ENCODE data around the gene SMOC1. TPM values are rescaled to one million over a fixed set of nuclear protein-coding genes. Genes with fewer than 3 reads are reported as not detected.

SMOC1 gene
- total RNA-seq, 1 experiment from 2014 or later = not detected

- no peak overlapping the region for H2AFZ ChIP-seq (ENCODE audit: low read length)
- no peaks in the 10 kb centered on the region for H3K79me2 ChIP-seq (ENCODE audit: low read length)
- H3K9me3 ChIP-seq (ENCODE audit: low read length) = no peaks in the 10 kb centered on the region
- BruUV-seq (replicated peaks) = no TSS peak
- TF ChIP-seq EZH2 (IDR thresholded peaks at IDR 0.05; ENCODE audit: low read length, unreplicated experiment) (no peak), EZH2phosphoT487 (IDR thresholded peaks at IDR 0.05; ENCODE audit: borderline replicate concordance, low read length) (no peak), CTCF (conservative IDR thresholded peaks at IDR 0.05; ENCODE audit: low read depth, low read length) (no peak)
- intact Hi-C loops (cut with micrococcal nuclease) = no loop called here
- no peak overlapping the region for H3K4me3 ChIP-seq (ENCODE audit: low read length)
- no peak overlapping the region for H3K27ac ChIP-seq (ENCODE audit: low read length)
- H3K9ac ChIP-seq (ENCODE audit: low read length) = no peak overlapping the region
- no peak for DNase-seq
- no peaks in the 10 kb centered on the region for H3F3A ChIP-seq (ENCODE audit: low read length, unreplicated experiment)
- H3K9me2 ChIP-seq (replicated peaks; ENCODE audit: low read length) = no peaks in the 10 kb centered on the region
- no peak for ATAC-seq
- ChIA-PET POLR2A (ENCODE audit: unreplicated experiment) (no interaction called here), CTCF (no interaction called here)
- peaks cover 64% of the 10 kb centered on the region for H3K27me3 ChIP-seq (ENCODE audit: low read length)
- no peaks in the 10 kb centered on the region for H3K4me1 ChIP-seq (ENCODE audit: insufficient read depth, low read length)
- H4K20me1 ChIP-seq (ENCODE audit: low read length) = no peaks in the 10 kb centered on the region
- no peak overlapping the region for H3K4me2 ChIP-seq (ENCODE audit: low read length)
- no peaks in the 10 kb centered on the region for H3K36me3 ChIP-seq (ENCODE audit: low read depth, low read length)
Observed at GRCh38 chr14:69873877-69874780, 5.1 kb upstream of the SMOC1 start.

GRCh38 chr14:69876221-69876847, 2.9 kb upstream of the SMOC1 start:
- ATAC-seq (no peak), DNase-seq (no peak)
- H3K9me3 ChIP-seq (ENCODE audit: low read length) = no peaks in the 10 kb centered on the region
- H3K27me3 ChIP-seq (ENCODE audit: low read length) = peaks cover 69% of the 10 kb centered on the region
- H3K36me3 ChIP-seq (ENCODE audit: low read depth, low read length) = no peaks in the 10 kb centered on the region
- H3K27ac ChIP-seq (ENCODE audit: low read length) = no peak overlapping the region
- BruUV-seq (replicated peaks) = no TSS peak
- H3K9ac ChIP-seq (ENCODE audit: low read length) = no peak overlapping the region
- no peaks in the 10 kb centered on the region for H4K20me1 ChIP-seq (ENCODE audit: low read length)
- H3K4me3 ChIP-seq (ENCODE audit: low read length) = no peak overlapping the region
- no peaks in the 10 kb centered on the region for H3K4me1 ChIP-seq (ENCODE audit: insufficient read depth, low read length)
- ChIA-PET POLR2A (ENCODE audit: unreplicated experiment) (no interaction called here), CTCF (no interaction called here)
- intact Hi-C loops (cut with micrococcal nuclease) = no loop called here
- no peak overlapping the region for H2AFZ ChIP-seq (ENCODE audit: low read length)
- H3K79me2 ChIP-seq (ENCODE audit: low read length) = no peaks in the 10 kb centered on the region
- H3F3A ChIP-seq (ENCODE audit: low read length, unreplicated experiment) = no peaks in the 10 kb centered on the region
- no peak overlapping the region for H3K4me2 ChIP-seq (ENCODE audit: low read length)
- H3K9me2 ChIP-seq (replicated peaks; ENCODE audit: low read length) = no peaks in the 10 kb centered on the region
- TF ChIP-seq EZH2 (IDR thresholded peaks at IDR 0.05; ENCODE audit: low read length, unreplicated experiment) (no peak), EZH2phosphoT487 (IDR thresholded peaks at IDR 0.05; ENCODE audit: borderline replicate concordance, low read length) (no peak), CTCF (conservative IDR thresholded peaks at IDR 0.05; ENCODE audit: low read depth, low read length) (no peak)

All from PC-3 (cell line).